ENCODE data around the gene FRMD4A.

FRMD4A gene

GRCh38 chr10:14186245-14186644, 144.5 kb downstream of the FRMD4A start:
- no peak for DNase-seq (ENCODE audit: low spot score)

- DNase-seq (ENCODE audit: low spot score): peak; percentile 22
These were observed 145.2 kb downstream of the FRMD4A start for GRCh38 chr10:14185316-14186045.

- DNase-seq (ENCODE audit: low spot score): peak; percentile 33
These were observed 145.8 kb downstream of the FRMD4A start for GRCh38 chr10:14184841-14185315.

GRCh38 chr10:14182781-14183180, 147.9 kb downstream of the FRMD4A start:
- DNase-seq (ENCODE audit: low spot score): no peak

GRCh38 chr10:14181567-14181936, 149.2 kb downstream of the FRMD4A start:
- DNase-seq (ENCODE audit: low spot score): no peak

GRCh38 chr10:14180911-14181566, 149.7 kb downstream of the FRMD4A start:
- DNase-seq (ENCODE audit: low spot score): no peak

- no peak for DNase-seq (ENCODE audit: low spot score)
These were observed 151.5 kb downstream of the FRMD4A start for GRCh38 chr10:14179251-14179650.

GRCh38 chr10:14173706-14174594, 156.8 kb downstream of the FRMD4A start:
- peak; percentile 8 for DNase-seq (ENCODE audit: low spot score)

GRCh38 chr10:14173391-14173705, 157.4 kb downstream of the FRMD4A start:
- DNase-seq (ENCODE audit: low spot score): no peak

- no peak for DNase-seq (ENCODE audit: low spot score)
These were observed 158.3 kb downstream of the FRMD4A start for GRCh38 chr10:14172336-14172950.

GRCh38 chr10:14171336-14171735, 159.4 kb downstream of the FRMD4A start:
- no peak for DNase-seq (ENCODE audit: low spot score)

- DNase-seq (ENCODE audit: low spot score): no peak
These were observed 167.2 kb downstream of the FRMD4A start for GRCh38 chr10:14163377-14164086.

GRCh38 chr10:14162629-14163344, 167.9 kb downstream of the FRMD4A start:
- DNase-seq (ENCODE audit: low spot score): no peak

- DNase-seq (ENCODE audit: low spot score): no peak
These were observed 168.7 kb downstream of the FRMD4A start for GRCh38 chr10:14162061-14162460.

- no peak for DNase-seq (ENCODE audit: low spot score)
These were observed 170.4 kb downstream of the FRMD4A start for GRCh38 chr10:14160299-14160698.

GRCh38 chr10:14158575-14158974, 172.1 kb downstream of the FRMD4A start:
- DNase-seq (ENCODE audit: low spot score): no peak

GRCh38 chr10:14156104-14156503, 174.6 kb downstream of the FRMD4A start:
- DNase-seq (ENCODE audit: low spot score): no peak

- no peak for DNase-seq (ENCODE audit: low spot score)
These were observed 177.1 kb downstream of the FRMD4A start for GRCh38 chr10:14153570-14154055.

- no peak for DNase-seq (ENCODE audit: low spot score)
These were observed 179.2 kb downstream of the FRMD4A start for GRCh38 chr10:14151571-14151970.

GRCh38 chr10:14150526-14150925, 180.2 kb downstream of the FRMD4A start:
- no peak for DNase-seq (ENCODE audit: low spot score)

- DNase-seq (ENCODE audit: low spot score): no peak
These were observed 184.2 kb downstream of the FRMD4A start for GRCh38 chr10:14146501-14146900.

Measured in CD4-positive, alpha-beta T cell treated with Interleukin-6 at 100 ng/mL for 8 hours (primary cell).